ENCODE results near the gene SFT2D3. TPM values are rescaled to one million over a fixed set of nuclear protein-coding genes. Genes with fewer than 3 reads are reported as not detected.

SFT2D3 gene
- total RNA-seq, 1 donor from 2014 or later = 7.2 TPM

GRCh38 chr2:127664065-127664894, 37.0 kb upstream of the SFT2D3 start:
- DNase-seq (ENCODE audit: low spot score) = no peak

- DNase-seq (ENCODE audit: low spot score) = no peak
Observed at GRCh38 chr2:127664895-127665225, 36.4 kb upstream of the SFT2D3 start.

GRCh38 chr2:127665267-127665893, 35.9 kb upstream of the SFT2D3 start:
- DNase-seq (ENCODE audit: low spot score) = no peak

GRCh38 chr2:127669056-127669455, 32.2 kb upstream of the SFT2D3 start:
- DNase-seq (ENCODE audit: low spot score) = no peak

- DNase-seq (ENCODE audit: low spot score) = peak; percentile 7
Observed at GRCh38 chr2:127670055-127670956, 31.0 kb upstream of the SFT2D3 start.

GRCh38 chr2:127670957-127671290, 30.4 kb upstream of the SFT2D3 start:
- DNase-seq (ENCODE audit: low spot score) = peak; percentile 6

GRCh38 chr2:127671557-127672302, 29.6 kb upstream of the SFT2D3 start:
- DNase-seq (ENCODE audit: low spot score) = peak; percentile 8

- peak; percentile 9 for DNase-seq (ENCODE audit: low spot score)
Observed at GRCh38 chr2:127672341-127673224, 28.7 kb upstream of the SFT2D3 start.

- DNase-seq (ENCODE audit: low spot score) = peak; percentile 9
Observed at GRCh38 chr2:127673291-127674069, 27.8 kb upstream of the SFT2D3 start.

- peak; percentile 10 for DNase-seq (ENCODE audit: low spot score)
Observed at GRCh38 chr2:127674241-127675209, 26.8 kb upstream of the SFT2D3 start.

GRCh38 chr2:127675331-127676261, 25.7 kb upstream of the SFT2D3 start, which contains the start of gene LIMS2:
Gene LIMS2 (minus strand): TSS chr2:127675530. CDS start chr2:127675024, 506 bp downstream.
- DNase-seq (ENCODE audit: low spot score) = no peak

GRCh38 chr2:127676906-127677305, 24.4 kb upstream of the SFT2D3 start:
- no peak for DNase-seq (ENCODE audit: low spot score)

GRCh38 chr2:127678531-127678930, 22.8 kb upstream of the SFT2D3 start:
- no peak for DNase-seq (ENCODE audit: low spot score)

- DNase-seq (ENCODE audit: low spot score) = no peak
Observed at GRCh38 chr2:127678991-127679390, 22.3 kb upstream of the SFT2D3 start.

GRCh38 chr2:127679680-127680361, 21.5 kb upstream of the SFT2D3 start:
- peak; percentile 6 for DNase-seq (ENCODE audit: low spot score)

- no peak for DNase-seq (ENCODE audit: low spot score)
Observed at GRCh38 chr2:127680706-127681287, 20.5 kb upstream of the SFT2D3 start.

All from mucosa of gallbladder (tissue), 1 donor.